ENCODE results near the gene TJAP1.

The TJAP1 gene

DNA sequence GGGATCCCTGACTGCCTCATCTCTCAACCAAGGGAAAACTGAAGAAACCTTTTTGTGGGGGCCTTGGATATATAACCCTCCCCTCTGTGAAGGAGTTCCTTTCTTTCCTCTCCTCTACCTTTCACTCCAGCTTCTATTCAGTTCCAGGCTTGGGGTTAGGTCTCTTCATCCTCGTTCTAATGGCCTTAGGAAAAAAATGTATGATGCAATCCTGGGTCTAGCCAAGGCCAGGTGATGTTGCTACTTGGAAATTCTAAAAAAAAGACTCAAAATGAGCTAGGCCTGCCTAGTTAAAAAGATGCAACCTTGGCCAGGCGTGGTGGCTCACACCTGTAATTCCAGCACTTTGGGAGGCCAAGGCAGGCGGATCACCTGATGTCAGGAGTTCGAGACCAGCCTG, 42.4 kb upstream of the TJAP1 start:
- TF ChIP-seq, protein P1, sequence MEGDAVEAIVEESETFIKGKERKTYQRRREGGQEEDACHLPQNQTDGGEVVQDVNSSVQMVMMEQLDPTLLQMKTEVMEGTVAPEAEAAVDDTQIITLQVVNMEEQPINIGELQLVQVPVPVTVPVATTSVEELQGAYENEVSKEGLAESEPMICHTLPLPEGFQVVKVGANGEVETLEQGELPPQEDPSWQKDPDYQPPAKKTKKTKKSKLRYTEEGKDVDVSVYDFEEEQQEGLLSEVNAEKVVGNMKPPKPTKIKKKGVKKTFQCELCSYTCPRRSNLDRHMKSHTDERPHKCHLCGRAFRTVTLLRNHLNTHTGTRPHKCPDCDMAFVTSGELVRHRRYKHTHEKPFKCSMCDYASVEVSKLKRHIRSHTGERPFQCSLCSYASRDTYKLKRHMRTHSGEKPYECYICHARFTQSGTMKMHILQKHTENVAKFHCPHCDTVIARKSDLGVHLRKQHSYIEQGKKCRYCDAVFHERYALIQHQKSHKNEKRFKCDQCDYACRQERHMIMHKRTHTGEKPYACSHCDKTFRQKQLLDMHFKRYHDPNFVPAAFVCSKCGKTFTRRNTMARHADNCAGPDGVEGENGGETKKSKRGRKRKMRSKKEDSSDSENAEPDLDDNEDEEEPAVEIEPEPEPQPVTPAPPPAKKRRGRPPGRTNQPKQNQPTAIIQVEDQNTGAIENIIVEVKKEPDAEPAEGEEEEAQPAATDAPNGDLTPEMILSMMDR (IDR thresholded peaks at IDR 0.05; ENCODE audit: low read depth, low read length): no peak
- H3K4me3 ChIP-seq (ENCODE audit: low read depth, low read length): no peak overlapping the region

- no peak overlapping the region for H3K4me3 ChIP-seq (ENCODE audit: low read depth, low read length)
- TF ChIP-seq, protein P1 (IDR thresholded peaks at IDR 0.05; ENCODE audit: low read depth, low read length): no peak
Observed at GRCh38 chr6:43435682-43436437, 41.5 kb upstream of the TJAP1 start.

DNA sequence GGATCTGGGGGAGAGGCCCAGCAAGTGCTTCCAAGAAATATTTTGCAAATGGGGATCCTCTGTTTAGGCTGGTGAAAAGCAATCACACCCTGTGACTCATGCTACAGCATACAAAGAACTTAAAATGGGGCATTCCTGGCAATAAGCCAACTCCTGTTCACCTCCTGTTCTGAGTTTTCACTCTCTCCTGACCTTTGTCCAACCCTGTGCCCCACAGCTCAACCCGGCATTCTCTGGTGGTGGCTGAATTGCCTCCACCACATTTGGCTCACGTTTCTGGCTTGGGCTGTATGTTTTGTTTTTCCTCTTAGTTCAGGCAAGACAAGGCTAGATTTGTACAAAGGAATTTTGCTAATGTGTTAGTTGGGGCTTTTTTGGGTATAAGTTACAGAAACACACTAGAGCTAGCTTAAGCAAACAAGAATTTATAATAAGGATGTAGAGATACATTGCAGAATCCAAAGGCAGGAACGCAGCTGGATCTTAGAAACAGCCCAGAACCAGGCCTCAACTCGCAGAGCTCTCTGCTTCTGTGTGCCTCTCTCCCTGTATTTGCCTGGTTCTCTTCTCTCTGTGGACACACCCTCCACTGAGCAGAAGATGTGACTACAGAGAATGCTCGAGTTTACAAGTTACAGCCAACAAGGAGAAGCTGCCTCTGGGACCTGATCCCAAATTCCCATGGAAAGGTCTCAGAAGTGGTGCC, 40.6 kb upstream of the TJAP1 start:
- TF ChIP-seq, protein P1 (IDR thresholded peaks at IDR 0.05; ENCODE audit: low read depth, low read length): no peak

GRCh38 chr6:43437700-43438099, 39.7 kb upstream of the TJAP1 start:
- no peak overlapping the region for H3K4me3 ChIP-seq (ENCODE audit: low read depth, low read length)
- TF ChIP-seq, protein P1 (IDR thresholded peaks at IDR 0.05; ENCODE audit: low read depth, low read length): no peak

More for the DNA sequence above, 40.6 kb upstream of the TJAP1 start:
- H3K4me3 ChIP-seq (ENCODE audit: low read depth, low read length): no peak overlapping the region

DNA sequence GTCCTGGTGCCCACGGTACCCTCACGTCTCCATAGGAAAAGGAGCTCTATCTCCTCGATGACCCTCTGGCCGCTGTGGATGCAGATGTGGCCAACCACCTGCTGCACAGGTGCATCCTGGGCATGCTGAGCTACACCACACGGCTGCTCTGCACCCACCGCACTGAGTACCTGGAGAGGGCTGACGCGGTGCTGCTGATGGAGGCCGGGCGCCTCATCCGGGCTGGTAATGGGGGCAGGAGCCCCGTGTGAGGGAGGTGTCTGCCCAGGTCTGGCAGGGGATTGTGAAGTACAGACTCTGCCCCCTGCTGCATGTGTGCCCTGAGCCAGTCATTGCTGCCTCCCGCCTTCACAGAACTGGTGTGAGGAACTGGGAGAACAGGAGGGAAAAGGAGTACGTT, 34.4 kb upstream of the TJAP1 start:
- TF ChIP-seq, protein P1 (IDR thresholded peaks at IDR 0.05; ENCODE audit: low read depth, low read length): no peak
- no peak overlapping the region for H3K4me3 ChIP-seq (ENCODE audit: low read depth, low read length)

- TF ChIP-seq, protein P1 (IDR thresholded peaks at IDR 0.05; ENCODE audit: low read depth, low read length): no peak
Observed at GRCh38 chr6:43444036-43444435, 33.3 kb upstream of the TJAP1 start.

DNA sequence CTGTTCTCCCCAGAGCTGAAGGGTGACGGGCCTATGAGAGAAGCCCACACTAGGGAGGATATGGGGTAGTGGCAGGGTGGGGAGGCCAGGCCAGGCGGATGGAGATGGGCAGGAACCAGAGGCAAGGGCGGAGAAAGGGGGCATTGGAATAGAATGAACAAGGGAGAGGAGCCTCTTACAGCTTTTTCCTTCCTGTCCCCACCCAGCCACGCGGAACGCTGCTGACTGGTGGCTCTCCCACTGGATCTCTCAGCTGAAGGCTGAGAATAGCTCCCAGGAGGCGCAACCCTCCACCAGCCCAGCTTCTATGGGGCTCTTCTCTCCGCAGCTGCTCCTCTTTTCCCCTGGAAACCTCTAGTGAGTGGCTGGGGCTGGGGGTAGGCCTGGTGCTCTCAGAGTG, 32.8 kb upstream of the TJAP1 start:
- TF ChIP-seq, protein P1 (IDR thresholded peaks at IDR 0.05; ENCODE audit: low read depth, low read length): no peak
- no peak overlapping the region for H3K4me3 ChIP-seq (ENCODE audit: low read depth, low read length)

More at GRCh38 chr6:43444036-43444435, 33.3 kb upstream of the TJAP1 start:
- H3K4me3 ChIP-seq (ENCODE audit: low read depth, low read length): no peak overlapping the region

Data from WI38 (cell line).